ENCODE data around the gene KRTAP4-16.

DNA sequence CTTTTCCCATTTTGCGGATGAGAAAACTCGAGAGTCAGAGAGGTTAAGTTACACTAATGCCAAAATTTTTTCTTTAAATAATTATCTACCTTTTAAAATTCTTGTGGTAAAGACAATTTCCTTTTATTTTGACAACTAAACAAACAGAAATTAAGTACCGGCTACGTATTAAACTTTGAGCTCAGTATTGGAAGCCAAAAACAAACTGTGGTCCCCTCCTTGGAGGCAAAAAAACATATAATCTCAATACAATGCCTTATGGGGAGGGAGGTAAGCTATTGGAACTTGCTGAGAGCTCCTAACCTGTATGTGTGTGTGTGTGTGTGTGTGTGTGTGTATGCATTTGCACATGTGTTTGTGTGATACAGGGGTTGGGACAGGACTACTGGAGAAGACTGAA is 38.6 kb downstream of the KRTAP4-16 start:
- TF ChIP-seq, protein P1, sequence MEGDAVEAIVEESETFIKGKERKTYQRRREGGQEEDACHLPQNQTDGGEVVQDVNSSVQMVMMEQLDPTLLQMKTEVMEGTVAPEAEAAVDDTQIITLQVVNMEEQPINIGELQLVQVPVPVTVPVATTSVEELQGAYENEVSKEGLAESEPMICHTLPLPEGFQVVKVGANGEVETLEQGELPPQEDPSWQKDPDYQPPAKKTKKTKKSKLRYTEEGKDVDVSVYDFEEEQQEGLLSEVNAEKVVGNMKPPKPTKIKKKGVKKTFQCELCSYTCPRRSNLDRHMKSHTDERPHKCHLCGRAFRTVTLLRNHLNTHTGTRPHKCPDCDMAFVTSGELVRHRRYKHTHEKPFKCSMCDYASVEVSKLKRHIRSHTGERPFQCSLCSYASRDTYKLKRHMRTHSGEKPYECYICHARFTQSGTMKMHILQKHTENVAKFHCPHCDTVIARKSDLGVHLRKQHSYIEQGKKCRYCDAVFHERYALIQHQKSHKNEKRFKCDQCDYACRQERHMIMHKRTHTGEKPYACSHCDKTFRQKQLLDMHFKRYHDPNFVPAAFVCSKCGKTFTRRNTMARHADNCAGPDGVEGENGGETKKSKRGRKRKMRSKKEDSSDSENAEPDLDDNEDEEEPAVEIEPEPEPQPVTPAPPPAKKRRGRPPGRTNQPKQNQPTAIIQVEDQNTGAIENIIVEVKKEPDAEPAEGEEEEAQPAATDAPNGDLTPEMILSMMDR (IDR thresholded peaks at IDR 0.05; ENCODE audit: insufficient read depth, low read length, poor library complexity, severe bottlenecking): no peak
- no peak for TF ChIP-seq EZH2phosphoT487 (conservative IDR thresholded peaks at IDR 0.05; ENCODE audit: low read length)
